Pancreas (tissue), 10 donors: ENCODE measurements around the gene KLHL14. TPM values are rescaled to one million over a fixed set of nuclear protein-coding genes. Genes with fewer than 3 reads are reported as not detected.

Source experiments
- ATAC-seq, 4 donors: fragments of 200-7000 bp; cut with Tn5 transposase; one replicate each; pipeline versions ENCODE4 v1.8.0 to v1.9.1; 2020; ENCODE audit warnings: mild to moderate bottlenecking in 4 of 4, moderate library complexity in 4 of 4
- DNase-seq, 6 donors: peaks; one replicate each; pipeline ENCODE4 v3.0.0-alpha.2; 2020
- FAIRE-seq: peaks from 2 replicates; lab custom pipeline; 2012; peaks lifted over from hg19 to GRCh38; lab: Jason Lieb, UNC
- H3K27ac ChIP-seq, 4 donors: fragments of 200-600 bp; sonication (generic); 1 replicate in 3 of 4; 2 replicates in 1 of 4; pipeline versions ENCODE4 v1.5.0 to v1.8.0; 2020
- H3K27me3 ChIP-seq, 4 donors: fragments of 200-600 bp; one replicate each; pipeline ENCODE4 v1.8.0; 2021
- H3K36me3 ChIP-seq, 3 donors: fragments of 200-600 bp; sonication (generic) in 1 of 3; one replicate each; pipeline versions ENCODE4 v1.5.0 to v1.8.0; 2020 to 2021
- H3K4me1 ChIP-seq, 3 donors: fragments of 200-600 bp; one replicate each; pipeline ENCODE4 v1.8.0; 2021
- H3K4me3 ChIP-seq, 4 donors: fragments of 200-600 bp; sonication (generic) in 2 of 4; one replicate each; pipeline versions ENCODE4 v1.5.0 to v1.8.0; 2020 to 2021
- H3K9me3 ChIP-seq, 4 donors: fragments of 200-600 bp; one replicate each; pipeline ENCODE4 v1.8.0; 2021
- WGBS, 2 donors: extraction: QIAGEN DNeasy Blood & Tissue Kit; methylation state at CpG; one replicate each; pipeline ENCODE4 v1.1.7; 2013; 5-methylcytosine and 5-hydroxymethylcytosine counted together
- intact Hi-C, 3 donors: fragments of 100-400 bp; cut with DNase I; formaldehyde crosslinking; loops; one replicate each; pipeline versions ENCODE4 v1.11.1 to v1.14.2; 2022
- polyA plus RNA-seq, 2 donors: library from polyadenylated mRNA; stranded (reverse); fragments of 200-250 nt; gene quantifications; one replicate each; pipeline ENCODE4 v1.2.3, GENCODE V29; 2013
- total RNA-seq, 6 donors: library from RNA; stranded (reverse); fragmentation: NEBNext Ultra II Directional in 4 of 6; extraction: Animal tissue kit (Norgen Biotek cat#: 25700) in 4 of 6; gene quantifications; one replicate each; pipeline versions ENCODE4 v1.2.1 to v1.2.4, GENCODE V29; 2021 to 2023
- TF ChIP-seq, protein P1 (sequence below), 4 donors: fragments of 200-600 bp; sonication (generic) in 3 of 4; IDR thresholded peaks; one replicate each; pipeline versions ENCODE4 v1.5.0 to v1.8.0; 2021; ENCODE audit warnings: antibody characterized with exemption in 4 of 4
- donor health status: healthy with polysubstance abuse.
- donor health status: DM: no; HTN: no; CAD: no; lungs with moderate emphysema.
- donor health status: DM: no; HTN: no; CAD: no.
- donor health status: control.
- donor health status: control.
- donor health status: Bipolar disorder and iron deficiency.
- donor health status: DM: yes; HTN: yes; CAD: no.
- donor health status: DM: no; HTN: no; CAD: no.
- donor health status: DM: no; HTN: no; CAD: no.
- donor health status: DM: yes; HTN: yes; CAD: no.

The KLHL14 gene
- total and polyA plus RNA-seq, 8 donors, result 0.06 to 0.21 (median 0.08) TPM; not detected in 3

DNA sequence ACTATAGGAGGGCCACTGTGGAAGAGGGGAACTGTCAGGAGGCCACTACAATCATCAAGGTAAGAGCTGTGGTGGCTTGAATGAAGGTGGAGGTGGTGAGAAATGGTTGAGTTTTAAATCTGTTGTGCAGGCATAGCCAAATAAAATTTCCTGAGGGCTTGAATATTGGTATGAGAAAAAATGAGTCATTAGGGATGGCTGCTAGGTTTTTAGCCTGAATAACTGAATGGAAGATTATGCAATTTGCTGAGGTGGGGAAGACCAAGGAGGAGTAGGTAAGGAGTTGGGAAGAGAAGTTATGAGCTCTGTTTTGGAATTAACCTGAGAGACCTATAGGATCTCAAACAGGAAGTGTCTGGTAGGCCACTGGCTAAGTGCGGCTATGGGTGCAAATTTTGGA lies 84.0 kb downstream of the KLHL14 start:
- Histone ChIP-seq H3K4me1 (no peaks in the 10 kb centered on the region), H3K27me3 (no peaks in the 10 kb centered on the region), H3K9me3 (no peaks in the 10 kb centered on the region), H3K4me3 (no peak overlapping the region), H3K36me3 (no peaks in the 10 kb centered on the region), H3K27ac (no peak overlapping the region)
- FAIRE-seq (no peak), DNase-seq (no peak), ATAC-seq (no peak)
- TF ChIP-seq, protein P1, sequence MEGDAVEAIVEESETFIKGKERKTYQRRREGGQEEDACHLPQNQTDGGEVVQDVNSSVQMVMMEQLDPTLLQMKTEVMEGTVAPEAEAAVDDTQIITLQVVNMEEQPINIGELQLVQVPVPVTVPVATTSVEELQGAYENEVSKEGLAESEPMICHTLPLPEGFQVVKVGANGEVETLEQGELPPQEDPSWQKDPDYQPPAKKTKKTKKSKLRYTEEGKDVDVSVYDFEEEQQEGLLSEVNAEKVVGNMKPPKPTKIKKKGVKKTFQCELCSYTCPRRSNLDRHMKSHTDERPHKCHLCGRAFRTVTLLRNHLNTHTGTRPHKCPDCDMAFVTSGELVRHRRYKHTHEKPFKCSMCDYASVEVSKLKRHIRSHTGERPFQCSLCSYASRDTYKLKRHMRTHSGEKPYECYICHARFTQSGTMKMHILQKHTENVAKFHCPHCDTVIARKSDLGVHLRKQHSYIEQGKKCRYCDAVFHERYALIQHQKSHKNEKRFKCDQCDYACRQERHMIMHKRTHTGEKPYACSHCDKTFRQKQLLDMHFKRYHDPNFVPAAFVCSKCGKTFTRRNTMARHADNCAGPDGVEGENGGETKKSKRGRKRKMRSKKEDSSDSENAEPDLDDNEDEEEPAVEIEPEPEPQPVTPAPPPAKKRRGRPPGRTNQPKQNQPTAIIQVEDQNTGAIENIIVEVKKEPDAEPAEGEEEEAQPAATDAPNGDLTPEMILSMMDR (IDR thresholded peaks at IDR 0.05), result no peak
- intact Hi-C loops, result no loop called here
- 90 to 96% methylated on average over 1 of the region's 1 CpG for WGBS, 2 donors

- no peak for FAIRE-seq
- WGBS, 2 donors, result 77 to 82% methylated on average over 8 of the region's 8 CpGs
- no peak for DNase-seq
Observed at GRCh38 chr18:32684940-32685339, 87.9 kb downstream of the KLHL14 start.

GRCh38 chr18:32684096-32684495 lies 88.7 kb downstream of the KLHL14 start:
- 84 to 94% methylated on average over 1 of the region's 1 CpG for WGBS, 2 donors
- FAIRE-seq, result no peak
- no peak for ATAC-seq
- intact Hi-C loops, result no loop called here
- H3K4me1 ChIP-seq, result no peaks in the 10 kb centered on the region
- no peak overlapping the region for H3K27ac ChIP-seq
- no peaks in the 10 kb centered on the region for H3K36me3 ChIP-seq
- H3K4me3 ChIP-seq, result no peak overlapping the region
- no peaks in the 10 kb centered on the region for H3K27me3 ChIP-seq
- no peaks in the 10 kb centered on the region for H3K9me3 ChIP-seq
- TF ChIP-seq, protein P1 (IDR thresholded peaks at IDR 0.05), result no peak
- no peak for DNase-seq

More at GRCh38 chr18:32684940-32685339, 87.9 kb downstream of the KLHL14 start:
- no peaks in the 10 kb centered on the region for H3K27me3 ChIP-seq
- TF ChIP-seq, protein P1 (IDR thresholded peaks at IDR 0.05), result no peak
- H3K4me3 ChIP-seq, result no peak overlapping the region
- H3K4me1 ChIP-seq, result no peaks in the 10 kb centered on the region
- H3K36me3 ChIP-seq, result no peaks in the 10 kb centered on the region
- H3K27ac ChIP-seq, result no peak overlapping the region
- intact Hi-C loops, result no loop called here
- no peak for ATAC-seq
- H3K9me3 ChIP-seq, result no peaks in the 10 kb centered on the region

DNA sequence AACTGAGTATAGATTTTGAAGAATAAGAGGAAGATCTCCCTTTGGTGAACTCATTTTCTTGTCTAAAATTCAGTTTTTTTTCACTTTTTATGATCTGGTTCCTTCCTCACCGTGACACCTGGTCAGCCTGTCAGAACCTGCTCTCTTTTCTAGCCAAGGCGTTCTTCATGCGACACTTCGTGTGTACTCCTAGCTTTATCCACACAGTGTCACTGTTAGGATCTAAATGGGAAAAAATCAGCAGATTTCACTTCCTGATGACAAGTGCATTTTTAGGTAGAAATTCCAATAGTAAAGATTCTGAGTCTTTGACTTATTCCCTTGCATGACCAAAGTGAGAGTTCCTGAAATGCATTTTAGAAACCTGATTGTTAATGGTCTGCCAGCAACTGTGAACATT lies 89.8 kb downstream of the KLHL14 start:
- no peak for FAIRE-seq
- no peak overlapping the region for H3K27ac ChIP-seq
- no peak for DNase-seq

GRCh38 chr18:32677578-32677977 lies 95.2 kb downstream of the KLHL14 start:
- FAIRE-seq (no peak), ATAC-seq (no peak), DNase-seq (no peak)
- Histone ChIP-seq H3K4me3 (no peak overlapping the region), H3K4me1 (no peaks in the 10 kb centered on the region), H3K9me3 (no peaks in the 10 kb centered on the region), H3K27ac (no peak overlapping the region), H3K27me3 (no peaks in the 10 kb centered on the region), H3K36me3 (no peaks in the 10 kb centered on the region)
- intact Hi-C loops, result no loop called here
- TF ChIP-seq, protein P1 (IDR thresholded peaks at IDR 0.05), result no peak

More for the DNA sequence above, 89.8 kb downstream of the KLHL14 start:
- TF ChIP-seq, protein P1 (IDR thresholded peaks at IDR 0.05), result no peak
- 53 to 65% methylated on average over 4 of the region's 4 CpGs for WGBS, 2 donors
- Histone ChIP-seq H3K9me3 (no peaks in the 10 kb centered on the region), H3K4me3 (no peak overlapping the region), H3K27me3 (no peaks in the 10 kb centered on the region), H3K4me1 (no peaks in the 10 kb centered on the region), H3K36me3 (no peaks in the 10 kb centered on the region)
- intact Hi-C loops, result no loop called here
- no peak for ATAC-seq
